GM23338 (cell line): ENCODE data around the gene CDKAL1.

Experiments used
- CREB1 ChIP-seq: fragments of 250-450 bp; sonication (Bioruptor Pico); IDR thresholded peaks from 2 replicates; pipeline ENCODE4 v1.5.0; 2020; ENCODE audit warnings: low read depth, mild to moderate bottlenecking, moderate library complexity
- CTCF ChIP-seq, 2 experiments: fragments of 200-600 bp in 1 of 2; sonication (generic) in 1 of 2; conservative IDR thresholded peaks; 2 replicates each; pipeline versions ENCODE4 v1.5.1 to v1.6.1; 2016 to 2017; ENCODE audit warnings: antibody characterized with exemption in 2 of 2, low read depth in 2 of 2, mild to moderate bottlenecking in 2 of 2, moderate library complexity in 1 of 2
- ETS1 ChIP-seq: IDR thresholded peaks from 2 replicates; pipeline ENCODE4 v1.6.1; 2016; ENCODE audit warnings: antibody characterized with exemption
- EZH2 ChIP-seq: fragments of 200-600 bp; sonication (generic); IDR thresholded peaks from one replicate; pipeline ENCODE4 v1.8.0; 2017; ENCODE audit warnings: antibody characterized with exemption, mild to moderate bottlenecking, low read depth; ENCODE audit not compliant: unreplicated experiment
- EZH2phosphoT487 ChIP-seq: fragments of 200-600 bp; sonication (generic); IDR thresholded peaks from one replicate; pipeline ENCODE4 v1.8.1; 2018; ENCODE audit warnings: antibody characterized with exemption; ENCODE audit not compliant: unreplicated experiment
- JUNB ChIP-seq: IDR thresholded peaks from one replicate; pipeline ENCODE4 v1.6.1; 2016; ENCODE audit warnings: antibody characterized with exemption; ENCODE audit not compliant: unreplicated experiment
- NANOG ChIP-seq: IDR thresholded peaks from 2 replicates; pipeline ENCODE4 v1.6.1; 2016; ENCODE audit warnings: antibody characterized with exemption, borderline replicate concordance
- POLR2AphosphoS5 ChIP-seq: IDR thresholded peaks from 2 replicates; pipeline ENCODE4 v1.6.1; 2016; ENCODE audit warnings: antibody characterized with exemption, low read depth
- REST ChIP-seq: IDR thresholded peaks from one replicate; pipeline ENCODE4 v1.6.1; 2018; ENCODE audit warnings: antibody characterized with exemption; ENCODE audit not compliant: unreplicated experiment
- STAT1 ChIP-seq: IDR thresholded peaks from one replicate; pipeline ENCODE4 v1.6.1; 2016; ENCODE audit warnings: antibody characterized with exemption; ENCODE audit not compliant: unreplicated experiment
- ZNF114 ChIP-seq: fragments of 250-450 bp; sonication (Bioruptor Pico); IDR thresholded peaks from 2 replicates; pipeline ENCODE4 v1.5.0; 2020; ENCODE audit warnings: mild to moderate bottlenecking, moderate library complexity
- ZNF331 ChIP-seq: fragments of 250-450 bp; sonication (Bioruptor Pico); IDR thresholded peaks from 2 replicates; pipeline ENCODE4 v1.5.0; 2020; ENCODE audit warnings: low read depth, mild to moderate bottlenecking, moderate library complexity
- ZNF462 ChIP-seq: fragments of 250-450 bp; sonication (Bioruptor Pico); IDR thresholded peaks from 2 replicates; pipeline ENCODE4 v1.5.0; 2020; ENCODE audit warnings: mild to moderate bottlenecking, moderate library complexity

- TF ChIP-seq CTCF (conservative IDR thresholded peaks at IDR 0.05; ENCODE audit: low read depth in 2 of 2) (no peak), EZH2 (no peak), EZH2phosphoT487 (no peak), REST (no peak), POLR2AphosphoS5 (no peak), ZNF331 (CRISPR knock-in tag) (no peak), CREB1 (no peak), JUNB (no peak), NANOG (no peak), ZNF114 (CRISPR knock-in tag) (no peak), ETS1 (no peak), STAT1 (no peak), ZNF462 (CRISPR knock-in tag) (no peak)
These were observed 420.1 kb downstream of the CDKAL1 start for GRCh38 chr6:20954315-20954714.
